Right cardiac atrium (tissue), 5 donors: ENCODE data around the gene MAB21L2. TPM values are rescaled to one million over a fixed set of nuclear protein-coding genes. Genes with fewer than 3 reads are reported as not detected.
"Not testable (repeated sequence)": the region's sequence is repeated elsewhere in the genome, so short reads cannot be mapped to it uniquely, and the experiment has no call there.

Experiments
- ATAC-seq, 2 donors: fragments of 200-7000 bp; cut with Tn5 transposase; one replicate each; pipeline versions ENCODE4 v1.8.0 to v1.9.1; 2020; ENCODE audit warnings: moderate library complexity in 2 of 2, mild to moderate bottlenecking in 1 of 2
- DNase-seq, 3 donors: peaks; one replicate each; pipeline ENCODE4 v3.0.0-alpha.2; 2020
- H3K27ac ChIP-seq: one replicate; pipeline ENCODE4 v1.5.1; 2013; ENCODE audit warnings: mild to moderate bottlenecking, low read length, control low read depth, moderate library complexity
- H3K27me3 ChIP-seq: one replicate; pipeline ENCODE4 v1.6.1; 2013; ENCODE audit not compliant: control insufficient read depth, insufficient read depth
- H3K4me1 ChIP-seq: one replicate; pipeline ENCODE4 v1.6.1; 2013; ENCODE audit warnings: low read length; ENCODE audit not compliant: control insufficient read depth, insufficient read depth
- H3K4me3 ChIP-seq: one replicate; pipeline ENCODE4 v1.5.1; 2013; ENCODE audit warnings: low read length, control low read depth
- H3K9me3 ChIP-seq: one replicate; pipeline ENCODE4 v1.6.1; 2013; ENCODE audit warnings: low read length; ENCODE audit not compliant: control insufficient read depth
- WGBS: extraction: QIAGEN DNeasy Blood & Tissue Kit; methylation state at CpG from one replicate; pipeline ENCODE4 v1.1.7; 2013; 5-methylcytosine and 5-hydroxymethylcytosine counted together
- intact Hi-C, 4 donors: fragments of 100-400 bp; cut with DNase I; formaldehyde crosslinking; loops; one replicate each; pipeline versions ENCODE4 v1.11.0 to v1.14.0; 2022 to 2023
- long read RNA-seq, 4 donors: library from polyadenylated mRNA; unstranded; transcript quantifications; one replicate each; pipeline ENCODE4 v2.0.0, GENCODE V29; 2020 to 2021
- polyA plus RNA-seq: library from polyadenylated mRNA; stranded (reverse); fragments of 200-250 nt; gene quantifications from one replicate; pipeline ENCODE4 v1.2.3, GENCODE V29; 2013
- total RNA-seq, 4 donors: library from RNA; stranded (reverse); fragmentation: NEBNext Ultra II Directional; extraction: Animal tissue kit (Norgen Biotek cat#: 25700); gene quantifications; one replicate each; pipeline ENCODE4 v1.2.1, GENCODE V29; 2021
- donor health status: healthy with polysubstance abuse.
- donor health status: DM: no; HTN: yes; CAD: no.
- donor health status: DM: no; HTN: no; CAD: no.
- donor health status: DM: no; HTN: yes; CAD: no; lungs with severe emphysema.
- donor health status: DM: yes; HTN: yes; CAD: no.

MAB21L2 gene
- 1 to 10 TPM in 3 of 4 donors, under 1 TPM in 1; 0.31 to 4.7 (median 2.1) TPM for total RNA-seq
- polyA plus RNA-seq: 0.43 TPM
- long read RNA-seq, donor 1, transcript MAB21L2-201 (1 exons, 2,772 nt): major isoform, 11 of 11 reads
- long read RNA-seq, donor 1, partial matches to known transcripts: 0 of 11 reads
- long read RNA-seq, donor 1, other reads (novel, unspliced or antisense): 0 of 11 reads
- long read RNA-seq, donor 2, partial matches to known transcripts: 0 of 2 reads
- long read RNA-seq, donor 2, other reads (novel, unspliced or antisense): 0 of 2 reads
- long read RNA-seq, donor 3, partial matches to known transcripts: 0 of 1 reads
- long read RNA-seq, donor 3, other reads (novel, unspliced or antisense): 0 of 1 reads
- long read RNA-seq, donor 4: 0 reads

GRCh38 chr4:150582146-150582872 lies at the start of gene MAB21L2:
Gene MAB21L2, plus strand, starts transcription at chr4:150582151. Its CDS starts 879 bp downstream, at chr4:150583030.
- H3K9me3 ChIP-seq: no peaks in the 10 kb centered on the region
- H3K4me1 ChIP-seq: no peaks in the 10 kb centered on the region
- DNase-seq (peak in 1 of 3 donors; percentile 20), ATAC-seq (no peak)
- peak within 1 kb of the TSS; percentile 11 for H3K4me3 ChIP-seq
- no peaks in the 10 kb centered on the region for H3K27me3 ChIP-seq
- no peak within 1 kb of the TSS for H3K27ac ChIP-seq
- intact Hi-C loops: no loop called here
- WGBS: 60% methylated on average over 27 of the region's 27 CpGs

DNA sequence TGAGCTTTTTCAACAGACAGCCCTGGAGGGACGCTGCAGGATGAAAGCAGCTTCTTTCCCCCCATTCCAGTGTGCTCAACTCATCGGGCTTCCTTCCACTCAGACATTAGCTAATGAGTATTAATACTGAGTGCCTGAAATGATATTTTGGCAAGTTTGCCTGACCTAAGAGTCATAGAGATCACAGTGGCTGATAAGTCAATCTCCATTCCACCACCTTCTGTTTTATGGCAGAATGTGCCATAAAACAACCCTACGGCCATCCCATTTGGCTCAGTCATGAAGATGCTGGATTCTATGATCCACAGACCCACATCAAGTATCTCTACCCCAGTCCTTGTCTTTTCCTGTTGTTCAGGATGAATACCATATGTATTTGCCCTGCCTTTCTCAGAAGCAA lies 48.3 kb upstream of the MAB21L2 start:
- Histone ChIP-seq H3K4me1 (no peaks in the 10 kb centered on the region), H3K27ac (no peak overlapping the region), H3K4me3 (no peak overlapping the region), H3K27me3 (no peaks in the 10 kb centered on the region), H3K9me3 (no peaks in the 10 kb centered on the region)
- intact Hi-C loops: no loop called here
- no peak for DNase-seq
- ATAC-seq: no peak
- 90% methylated on average over 3 of the region's 3 CpGs for WGBS

GRCh38 chr4:150534818-150535217 lies 47.1 kb upstream of the MAB21L2 start:
- no peak overlapping the region for H3K27ac ChIP-seq
- no peak overlapping the region for H3K4me3 ChIP-seq
- ATAC-seq (no peak), DNase-seq (no peak)
- no peaks in the 10 kb centered on the region for H3K9me3 ChIP-seq
- intact Hi-C loops: no loop called here
- H3K4me1 ChIP-seq: no peaks in the 10 kb centered on the region
- H3K27me3 ChIP-seq: no peaks in the 10 kb centered on the region

DNA sequence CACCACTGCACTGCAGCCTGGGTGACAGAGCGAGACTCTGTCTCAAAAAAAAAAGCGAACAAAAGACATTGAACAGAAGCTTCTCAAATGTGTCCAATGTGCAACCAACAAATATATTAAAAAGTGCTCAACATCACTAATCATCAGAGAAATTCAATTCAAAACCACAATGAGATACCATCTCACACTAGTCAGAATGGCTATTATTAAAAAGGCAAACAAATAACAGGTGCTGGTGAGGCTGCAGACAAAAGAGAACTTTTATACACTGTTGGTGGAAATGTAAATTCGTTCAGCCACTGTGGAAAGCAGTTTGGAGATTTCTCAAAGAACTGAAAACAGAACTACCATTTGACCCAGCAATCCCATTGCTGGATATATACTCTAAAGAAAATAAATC lies 44.0 kb upstream of the MAB21L2 start:
- 95% methylated on average over 3 of the region's 3 CpGs for WGBS
- DNase-seq, ATAC-seq, H3K9me3 ChIP-seq, intact Hi-C loops, H3K27me3 ChIP-seq, H3K27ac ChIP-seq, H3K4me1 ChIP-seq, H3K4me3 ChIP-seq: not testable (repeated sequence)

- H3K4me3 ChIP-seq: no peak overlapping the region
- no peaks in the 10 kb centered on the region for H3K27me3 ChIP-seq
- H3K27ac ChIP-seq: no peak overlapping the region
- DNase-seq (no peak), ATAC-seq (no peak)
- H3K9me3 ChIP-seq: no peaks in the 10 kb centered on the region
- intact Hi-C loops: no loop called here
- no peaks in the 10 kb centered on the region for H3K4me1 ChIP-seq
Measured at GRCh38 chr4:150540536-150540935, 41.4 kb upstream of the MAB21L2 start.

DNA sequence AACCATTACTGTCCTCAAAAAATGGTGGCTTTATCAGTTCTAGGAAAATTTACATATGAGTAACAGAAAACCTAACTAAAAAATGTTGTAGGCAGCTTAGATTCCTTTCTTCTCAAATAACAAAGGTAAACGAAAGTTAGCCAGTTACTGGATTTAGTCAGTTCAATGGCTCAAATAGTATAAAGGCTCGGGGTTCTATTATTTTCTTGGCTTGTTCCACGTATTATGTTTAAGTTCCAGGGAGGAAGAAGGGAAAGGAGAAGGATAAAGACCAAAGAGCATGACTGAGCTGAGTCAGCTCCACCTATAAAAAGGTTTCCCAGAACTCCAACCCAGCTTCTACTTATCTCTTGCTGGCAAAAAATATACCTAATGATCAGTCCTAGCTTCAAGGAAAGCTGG lies 41.0 kb upstream of the MAB21L2 start:
- H3K9me3 ChIP-seq: no peaks in the 10 kb centered on the region
- no peaks in the 10 kb centered on the region for H3K4me1 ChIP-seq
- intact Hi-C loops: no loop called here
- ATAC-seq (no peak), DNase-seq (no peak)
- no peak overlapping the region for H3K4me3 ChIP-seq
- 85% methylated on average over 3 of the region's 3 CpGs for WGBS
- no peak overlapping the region for H3K27ac ChIP-seq
- no peaks in the 10 kb centered on the region for H3K27me3 ChIP-seq

GRCh38 chr4:150541681-150542080 lies 40.3 kb upstream of the MAB21L2 start:
- H3K27me3 ChIP-seq: no peaks in the 10 kb centered on the region
- intact Hi-C loops: no loop called here
- H3K9me3 ChIP-seq: no peaks in the 10 kb centered on the region
- DNase-seq (no peak), ATAC-seq (no peak)
- H3K27ac ChIP-seq: no peak overlapping the region
- H3K4me3 ChIP-seq: no peak overlapping the region
- whole genome bisulfite sequencing: 95% methylated on average over 3 of the region's 3 CpGs
- no peaks in the 10 kb centered on the region for H3K4me1 ChIP-seq

- DNase-seq (no peak), ATAC-seq (no peak)
- Histone ChIP-seq H3K9me3 (no peaks in the 10 kb centered on the region), H3K4me3 (no peak overlapping the region), H3K4me1 (no peaks in the 10 kb centered on the region), H3K27ac (no peak overlapping the region), H3K27me3 (no peaks in the 10 kb centered on the region)
- intact Hi-C loops: no loop called here
- WGBS: 36% methylated on average over 1 of the region's 1 CpG
Measured at GRCh38 chr4:150543042-150543441, 38.9 kb upstream of the MAB21L2 start.

GRCh38 chr4:150546286-150546685 lies 35.7 kb upstream of the MAB21L2 start:
- no peaks in the 10 kb centered on the region for H3K9me3 ChIP-seq
- DNase-seq (no peak), ATAC-seq (no peak)
- H3K4me3 ChIP-seq: no peak overlapping the region
- no peaks in the 10 kb centered on the region for H3K27me3 ChIP-seq
- no peak overlapping the region for H3K27ac ChIP-seq
- intact Hi-C loops: no loop called here
- no peaks in the 10 kb centered on the region for H3K4me1 ChIP-seq
- WGBS: 96% methylated on average over 2 of the region's 2 CpGs

- Histone ChIP-seq H3K4me1 (no peaks in the 10 kb centered on the region), H3K27me3 (no peaks in the 10 kb centered on the region), H3K4me3 (no peak overlapping the region), H3K27ac (no peak overlapping the region), H3K9me3 (no peaks in the 10 kb centered on the region)
- intact Hi-C loops: no loop called here
- 70% methylated on average over 4 of the region's 4 CpGs for WGBS
- no peak for DNase-seq
- ATAC-seq: no peak
Measured at GRCh38 chr4:150547154-150547838, 34.7 kb upstream of the MAB21L2 start.

- H3K27me3 ChIP-seq, H3K9me3 ChIP-seq, intact Hi-C loops, H3K4me3 ChIP-seq, H3K27ac ChIP-seq, DNase-seq, ATAC-seq, H3K4me1 ChIP-seq: not testable (repeated sequence)
- 97% methylated on average over 3 of the region's 3 CpGs for WGBS
Measured at GRCh38 chr4:150557811-150558210, 24.1 kb upstream of the MAB21L2 start.
